ENCODE data around the gene FAU. TPM values are rescaled to one million over a fixed set of nuclear protein-coding genes. Genes with fewer than 3 reads are reported as not detected.

FAU gene
- total and polyA plus RNA-seq, 10 of the 15 experiments (the other 5 are each of a cell fraction or from before 2014, with no cell fraction given) = 332 to 1,347 (median 990) TPM

- TF ChIP-seq ZBTB4 (CRISPR knock-in tag; IDR thresholded peaks at IDR 0.05) = 0 out of 2 replicates have a peak, but pooled peaks have one; percentile 13
- TF ChIP-seq KLF5 (IDR thresholded peaks at IDR 0.05; ENCODE audit: partially characterized antibody) = peak; percentile 93
- TF ChIP-seq PAX5 (IDR thresholded peaks at IDR 0.05; ENCODE audit: borderline replicate concordance, low read depth, low read length) = peak; percentile 61
- peak; percentile 91 for TF ChIP-seq CREM (IDR thresholded peaks at IDR 0.05; ENCODE audit: low read depth)
- TF ChIP-seq ZBED1 (IDR thresholded peaks at IDR 0.05; ENCODE audit: borderline replicate concordance) = 0 out of 2 replicates have a peak, but pooled peaks have one; percentile 51
- TF ChIP-seq SUZ12 (IDR thresholded peaks at IDR 0.05; ENCODE audit: unreplicated experiment) = no peak
- TF ChIP-seq YY1 (IDR thresholded peaks at IDR 0.05; ENCODE audit: low read depth, low read length) = peak; percentile 96
- TF ChIP-seq MAX (IDR thresholded peaks at IDR 0.05; ENCODE audit: low read depth, low read length) = peak; percentile 15; the same call in 1 of the 2 replicates
- TF ChIP-seq MYC (IDR thresholded peaks at IDR 0.05; ENCODE audit: insufficient read depth, insufficient read length, insufficient replicate concordance, low read length, severe bottlenecking) = peak; percentile 66
- peak; percentile 78 for TF ChIP-seq EED (IDR thresholded peaks at IDR 0.05; ENCODE audit: low read depth)
- peak; percentile 50; the same call in 1 of the 2 replicates for TF ChIP-seq RBBP5 (conservative IDR thresholded peaks at IDR 0.05)
- no peak for TF ChIP-seq NRF1 (conservative IDR thresholded peaks at IDR 0.05; ENCODE audit: low read depth, low read length)
- TF ChIP-seq STAT3 (IDR thresholded peaks at IDR 0.05; ENCODE audit: low read depth, low read length) = peak; percentile 95; the same call in 1 of the 2 replicates
- TF ChIP-seq RUNX3 (IDR thresholded peaks at IDR 0.05; ENCODE audit: low read length) = peak; percentile 83
- peak; percentile 34; the same call in 1 of the 2 replicates for TF ChIP-seq BCL11A (IDR thresholded peaks at IDR 0.05; ENCODE audit: low read depth, low read length)
- peak; percentile 82 for TF ChIP-seq POLR2AphosphoS2 (IDR thresholded peaks at IDR 0.05; ENCODE audit: low read depth, low read length)
- peak; percentile 71; the same call in 1 of the 2 replicates for TF ChIP-seq TCF7 (IDR thresholded peaks at IDR 0.05; ENCODE audit: borderline replicate concordance)
- no peak for TF ChIP-seq SUPT20H (IDR thresholded peaks at IDR 0.05; ENCODE audit: borderline replicate concordance, control insufficient read depth, low read depth, low read length)
- TF ChIP-seq ZSCAN29 (IDR thresholded peaks at IDR 0.05) = peak; percentile 88
- peak; percentile 83 for TF ChIP-seq MXI1 (IDR thresholded peaks at IDR 0.05; ENCODE audit: low read depth, low read length)
- TF ChIP-seq TCF12 (IDR thresholded peaks at IDR 0.05; ENCODE audit: low read depth, low read length) = peak; percentile 87
- TF ChIP-seq ZNF207 (IDR thresholded peaks at IDR 0.05; ENCODE audit: borderline replicate concordance) = peak; percentile 99
- TF ChIP-seq HDAC6 (IDR thresholded peaks at IDR 0.05; ENCODE audit: unreplicated experiment) = no peak
- peak; percentile 99 for TF ChIP-seq ZBTB11 (CRISPR knock-in tag; IDR thresholded peaks at IDR 0.05)
Measured at GRCh38 chr11:65095974-65096806, 25.7 kb downstream of the FAU start, which contains the start of gene VPS51 (continued).

All from GM12878 (cell line).